Activated CD4-positive, alpha-beta T cell treated with anti-CD3 and anti-CD28 coated beads for 24 hours (primary cell): ENCODE data around the gene KIF1B.
"Not testable (repeated sequence)": the region's sequence is repeated elsewhere in the genome, so short reads cannot be mapped to it uniquely, and the experiment has no call there.

ENCODE experiments used
- DNase-seq, 2 donors: peaks; one replicate each; pipeline ENCODE4 v3.0.0-alpha.2; 2020; ENCODE audit warnings: low read depth in 2 of 2

KIF1B gene

GRCh38 chr1:10425826-10426534 lies 215.6 kb downstream of the KIF1B start:
- not testable (repeated sequence) for DNase-seq

DNA sequence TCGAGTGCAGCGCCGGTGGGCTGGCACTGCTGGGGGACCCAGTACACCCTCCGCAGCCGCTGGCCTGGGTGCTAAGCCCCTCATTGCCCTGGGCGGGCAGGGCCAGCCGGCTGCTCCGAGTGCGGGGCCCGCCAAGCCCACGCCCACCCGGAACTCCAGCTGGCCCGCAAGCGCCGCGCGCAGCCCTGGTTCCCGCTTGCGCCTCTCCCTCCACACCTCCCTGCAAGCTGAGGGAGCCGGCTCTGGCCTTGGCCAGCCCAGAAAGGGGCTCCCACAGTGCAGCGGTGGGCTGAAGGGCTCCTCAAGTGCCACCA lies 216.1 kb downstream of the KIF1B start:
- not testable (repeated sequence) for DNase-seq

DNA sequence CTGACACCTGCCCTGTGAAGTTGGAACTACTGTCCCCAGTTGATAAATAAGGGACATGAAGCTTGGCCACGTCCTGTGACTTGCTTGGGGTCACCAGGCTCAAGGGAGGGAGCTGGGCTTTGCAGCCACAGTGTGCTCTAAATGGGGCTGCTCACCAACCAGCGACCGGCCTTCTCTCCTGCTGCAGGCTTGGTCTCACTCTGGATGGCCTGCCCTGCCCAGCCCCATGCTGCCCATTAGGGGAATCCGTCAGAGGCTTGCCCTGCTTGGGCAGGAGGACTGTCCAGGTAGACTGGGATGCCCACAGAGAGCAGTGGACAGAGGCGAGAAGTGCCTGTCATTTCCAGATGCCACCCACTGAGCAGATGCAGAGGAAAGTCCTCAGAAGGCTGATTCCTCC lies 218.6 kb downstream of the KIF1B start:
- no peak for DNase-seq

- peak in 1 of 2 donors; percentile 17 for DNase-seq
These were observed 219.5 kb downstream of the KIF1B start for GRCh38 chr1:10429868-10430215.

DNA sequence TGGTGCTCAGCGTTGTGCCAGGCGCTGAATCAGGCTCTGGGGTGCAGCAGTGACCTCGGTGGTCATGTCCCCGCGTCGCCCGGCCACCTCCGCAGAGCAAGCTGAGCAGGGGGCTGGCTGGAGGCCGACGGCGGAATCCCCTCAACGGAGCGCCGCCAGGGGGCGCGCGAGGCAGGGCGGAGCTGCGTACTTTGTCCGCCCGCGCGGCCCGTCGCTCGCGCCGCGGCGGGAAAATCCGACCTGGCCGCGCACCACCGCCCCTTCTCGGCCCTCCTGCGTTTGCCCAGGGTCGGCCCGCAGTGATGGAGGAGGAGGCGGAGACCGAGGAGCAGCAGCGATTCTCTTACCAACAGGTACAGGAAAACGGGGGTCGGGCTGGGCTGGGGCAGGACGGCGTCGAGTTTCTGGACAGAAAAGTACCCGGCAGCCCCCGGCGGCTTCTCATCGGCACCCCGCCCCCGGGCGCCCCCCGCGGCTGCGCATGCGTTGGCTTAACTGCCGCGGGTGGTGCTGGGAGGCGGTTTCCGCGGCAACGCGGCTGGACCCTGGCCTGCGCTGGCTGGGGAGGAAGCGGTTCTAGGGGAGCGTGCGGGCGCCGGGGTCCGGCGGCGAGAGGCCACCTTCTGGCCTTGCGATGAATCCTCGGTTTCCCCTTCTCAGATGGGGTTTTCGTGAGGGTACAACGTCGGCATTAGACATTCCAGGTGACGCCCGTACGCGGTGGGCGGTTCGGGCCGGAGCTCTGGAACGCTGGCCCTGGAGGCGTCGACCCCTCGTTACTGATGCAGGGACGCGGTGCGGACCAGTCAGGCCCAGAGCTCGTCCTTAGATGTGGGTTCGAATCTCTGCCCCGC lies 220.1 kb downstream of the KIF1B start, which contains the start of gene CENPS:
TSS of gene CENPS (plus strand) at position 218 of the 854 bp plus-strand sequence. CDS start at position 303, 85 bp downstream.
- DNase-seq, result peak; percentile 90 to 92
